IPS-15b (cell line): ENCODE results near the gene SNRNP200.

Source experiments
- H3K27me3 ChIP-seq: one replicate; pipeline ENCODE4 v1.6.1; 2013; ENCODE audit warnings: low read length; ENCODE audit not compliant: control insufficient read depth, insufficient read depth
- H3K36me3 ChIP-seq: one replicate; pipeline ENCODE4 v1.6.1; 2013; ENCODE audit warnings: low read length; ENCODE audit not compliant: control insufficient read depth, insufficient read depth
- H3K4me1 ChIP-seq: one replicate; pipeline ENCODE4 v1.6.1; 2013; ENCODE audit warnings: mild to moderate bottlenecking, low read length; ENCODE audit not compliant: control insufficient read depth, insufficient read depth
- H3K4me3 ChIP-seq: one replicate; pipeline ENCODE4 v1.5.1; 2013; ENCODE audit warnings: low read depth, low read length
- H3K9ac ChIP-seq: one replicate; pipeline ENCODE4 v1.6.1; 2013; ENCODE audit warnings: low read depth, mild to moderate bottlenecking, low read length
- H3K9me3 ChIP-seq: one replicate; pipeline ENCODE4 v1.6.1; 2013; ENCODE audit warnings: mild to moderate bottlenecking, low read length; ENCODE audit not compliant: control insufficient read depth, insufficient read depth

SNRNP200 gene

DNA sequence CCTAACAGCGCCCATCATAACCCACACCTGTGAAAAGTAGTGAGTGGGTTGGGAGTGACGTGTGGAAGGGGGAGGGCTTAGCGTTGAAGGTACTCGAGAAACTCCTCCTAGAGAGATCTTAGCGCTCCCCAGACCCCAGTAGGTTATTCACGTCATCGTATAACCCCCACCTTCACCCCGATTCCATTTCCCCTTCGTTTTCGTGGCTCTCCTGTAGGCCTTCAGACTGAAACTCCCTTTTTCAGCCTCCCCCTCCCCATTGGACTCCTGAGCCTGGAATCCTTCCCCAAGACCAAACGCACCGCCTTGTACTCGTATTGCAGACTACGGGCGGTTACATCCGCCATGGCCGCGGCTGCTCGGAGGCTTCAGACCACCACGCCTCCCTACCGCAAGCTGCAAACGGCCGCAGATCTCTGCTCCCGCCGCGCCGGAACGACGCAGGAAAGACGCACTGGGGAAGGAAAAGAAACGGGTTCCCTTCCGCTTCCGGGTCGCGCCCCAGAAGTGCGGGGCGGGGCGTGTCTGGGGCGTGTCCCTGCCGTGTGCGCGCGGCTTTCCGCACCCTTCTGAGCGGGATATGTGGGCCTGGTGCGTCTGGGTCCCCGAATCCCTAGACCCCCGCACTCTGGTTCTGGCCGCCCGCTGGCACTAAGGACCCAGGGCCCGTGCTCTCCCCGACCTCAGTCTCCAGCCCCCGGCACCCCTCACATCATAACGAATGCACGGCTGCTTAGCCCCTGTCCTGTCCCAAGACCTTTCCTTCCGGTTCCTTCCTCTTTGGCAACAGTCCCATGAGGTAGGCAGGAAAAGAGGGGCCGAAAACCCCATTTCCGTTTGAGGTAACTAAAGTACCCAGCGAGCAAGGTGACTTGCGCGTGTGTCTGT, at the start of gene SNRNP200:
Gene SNRNP200 (minus strand): TSS at position 456 of the 888 bp plus-strand sequence. CDS start 109 bp downstream, at position 347.
- peak within 1 kb of the TSS; percentile 98 for H3K4me3 ChIP-seq
- H3K36me3 ChIP-seq, result peaks cover 25% of the 10 kb centered on the region
- no peaks in the 10 kb centered on the region for H3K9me3 ChIP-seq
- H3K9ac ChIP-seq, result peak within 1 kb of the TSS; percentile 98
- H3K4me1 ChIP-seq, result peaks cover 6% of the 10 kb centered on the region
- no peaks in the 10 kb centered on the region for H3K27me3 ChIP-seq

DNA sequence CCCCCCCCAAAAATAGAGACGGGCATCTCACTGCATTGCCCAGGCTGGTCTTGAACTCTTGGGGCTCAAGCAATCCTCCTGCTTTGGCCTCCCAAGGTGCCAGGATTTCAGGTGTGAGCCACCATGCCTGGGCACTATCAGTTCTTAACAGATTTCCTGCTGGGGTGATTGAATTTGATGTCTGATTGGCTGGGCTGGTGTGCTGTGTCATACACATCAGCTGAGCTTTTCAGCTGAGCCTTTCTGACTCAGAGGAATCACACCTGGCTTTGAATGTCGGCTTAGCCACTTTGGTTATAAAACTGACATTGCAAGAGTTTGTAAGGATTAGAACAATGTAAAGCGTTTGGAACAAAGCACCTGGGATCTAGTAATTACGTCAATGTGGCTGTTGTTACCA, 49.1 kb upstream of the SNRNP200 start:
- no peak overlapping the region for H3K4me3 ChIP-seq
- H3K9ac ChIP-seq, result no peak overlapping the region
- peaks cover 43% of the 10 kb centered on the region for H3K36me3 ChIP-seq
- H3K9me3 ChIP-seq, result no peaks in the 10 kb centered on the region
- no peaks in the 10 kb centered on the region for H3K4me1 ChIP-seq
- no peaks in the 10 kb centered on the region for H3K27me3 ChIP-seq

DNA sequence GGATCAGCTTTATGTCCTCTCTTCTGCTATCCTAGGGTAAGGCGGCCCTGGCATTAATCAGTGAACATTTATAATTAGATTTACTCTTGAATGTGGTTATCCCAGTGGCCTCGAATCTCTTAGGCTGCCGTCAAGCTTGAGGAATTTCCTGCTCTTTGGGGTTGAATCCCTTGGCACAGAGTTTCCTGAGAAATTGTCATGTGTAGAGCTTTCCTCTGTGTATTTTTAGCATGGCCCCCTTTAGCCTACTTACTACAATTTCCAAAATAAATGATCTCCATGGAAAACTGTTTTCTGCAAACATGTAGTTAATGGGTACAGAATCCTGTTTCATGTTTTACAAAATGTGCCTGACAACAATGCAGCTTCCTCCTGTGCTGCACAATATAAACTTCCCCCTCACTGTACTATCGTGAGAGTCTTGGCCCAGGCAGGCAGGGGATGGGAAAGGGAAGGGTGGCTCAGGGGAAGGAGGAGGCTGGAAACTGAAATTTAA, 48.3 kb upstream of the SNRNP200 start:
- Histone ChIP-seq H3K4me1 (no peaks in the 10 kb centered on the region), H3K4me3 (no peak overlapping the region), H3K9me3 (no peaks in the 10 kb centered on the region), H3K36me3 (peaks cover 43% of the 10 kb centered on the region), H3K27me3 (no peaks in the 10 kb centered on the region), H3K9ac (no peak overlapping the region)

DNA sequence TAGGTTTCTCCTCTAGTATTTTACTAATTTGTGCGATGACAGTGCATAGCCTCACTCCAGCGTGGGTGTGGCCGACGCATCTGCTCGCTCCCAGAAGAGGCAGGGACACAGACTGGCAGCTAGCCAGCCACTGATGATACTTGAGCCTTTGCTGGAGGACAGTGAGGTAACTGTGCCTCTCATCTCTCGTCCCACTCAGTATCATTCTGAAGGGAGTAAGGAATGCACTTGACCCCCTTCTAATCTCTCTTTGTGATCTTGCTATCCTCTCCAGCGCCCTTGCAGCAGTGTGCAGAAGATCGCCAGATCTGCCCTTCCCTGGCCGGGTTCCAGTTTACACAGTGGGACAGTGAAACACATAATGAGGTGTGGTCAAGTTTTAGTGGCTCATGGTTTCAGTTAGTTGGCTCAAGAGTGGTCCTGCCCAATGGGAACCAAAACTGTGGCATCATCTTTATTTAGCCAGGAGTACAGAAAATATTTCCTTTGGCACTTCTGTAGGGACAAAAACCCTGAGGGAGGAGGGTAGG, 47.8 kb upstream of the SNRNP200 start:
- no peaks in the 10 kb centered on the region for H3K9me3 ChIP-seq
- H3K4me1 ChIP-seq, result no peaks in the 10 kb centered on the region
- no peaks in the 10 kb centered on the region for H3K27me3 ChIP-seq
- no peak overlapping the region for H3K4me3 ChIP-seq
- peaks cover 43% of the 10 kb centered on the region for H3K36me3 ChIP-seq
- H3K9ac ChIP-seq, result no peak overlapping the region

DNA sequence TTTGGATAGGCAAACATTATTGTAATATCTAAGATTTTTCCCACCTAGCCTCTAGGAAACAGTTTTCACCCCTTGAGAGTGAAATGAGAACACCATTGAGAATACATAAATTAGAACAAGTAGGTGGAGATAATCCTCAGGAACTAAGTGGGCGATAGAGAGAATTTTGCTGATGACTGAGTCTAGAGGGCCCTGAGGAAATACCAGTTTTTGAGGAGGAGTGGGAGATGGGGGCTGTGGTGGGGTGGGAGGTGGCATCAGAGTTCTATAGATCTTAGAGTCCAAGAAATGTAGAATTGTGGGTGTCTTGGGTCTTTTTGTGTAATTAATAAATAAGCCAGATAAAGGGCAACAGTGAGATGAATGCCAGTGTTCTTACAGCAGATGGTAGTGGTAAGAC, 42.0 kb upstream of the SNRNP200 start:
- H3K27me3 ChIP-seq, result no peaks in the 10 kb centered on the region
- H3K9ac ChIP-seq, result no peak overlapping the region
- H3K4me3 ChIP-seq, result no peak overlapping the region
- no peaks in the 10 kb centered on the region for H3K4me1 ChIP-seq
- H3K36me3 ChIP-seq, result peaks cover 46% of the 10 kb centered on the region
- H3K9me3 ChIP-seq, result no peaks in the 10 kb centered on the region

- Histone ChIP-seq H3K9ac (no peak overlapping the region), H3K9me3 (no peaks in the 10 kb centered on the region), H3K36me3 (peaks cover 46% of the 10 kb centered on the region), H3K27me3 (no peaks in the 10 kb centered on the region), H3K4me3 (no peak overlapping the region), H3K4me1 (no peaks in the 10 kb centered on the region)
Observed at GRCh38 chr2:96345868-96346462, 40.6 kb upstream of the SNRNP200 start.

GRCh38 chr2:96345438-96345837, 40.1 kb upstream of the SNRNP200 start:
- Histone ChIP-seq H3K27me3 (no peaks in the 10 kb centered on the region), H3K9me3 (no peaks in the 10 kb centered on the region), H3K4me3 (no peak overlapping the region), H3K9ac (no peak overlapping the region), H3K4me1 (no peaks in the 10 kb centered on the region), H3K36me3 (peaks cover 41% of the 10 kb centered on the region)

DNA sequence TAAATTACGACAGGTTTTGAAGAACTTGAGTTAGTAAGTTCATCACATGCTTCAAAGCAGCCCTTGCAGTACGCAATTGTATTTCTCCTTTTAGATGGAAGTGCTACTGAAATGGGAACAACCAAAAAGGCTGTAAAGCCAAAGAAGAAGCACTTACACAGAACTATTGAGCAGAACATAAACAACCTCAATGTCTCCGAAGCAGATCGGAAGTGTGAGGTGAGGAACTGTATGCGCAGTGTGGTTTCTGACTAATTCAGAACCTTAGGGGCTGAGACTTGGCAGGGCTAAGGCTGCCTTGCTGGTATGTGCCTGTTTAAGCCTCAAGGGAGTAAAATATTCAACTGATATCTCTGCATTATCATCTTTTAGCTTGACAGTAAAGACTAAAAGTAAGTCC, 38.7 kb upstream of the SNRNP200 start:
- no peak overlapping the region for H3K4me3 ChIP-seq
- H3K4me1 ChIP-seq, result no peaks in the 10 kb centered on the region
- no peaks in the 10 kb centered on the region for H3K9me3 ChIP-seq
- H3K27me3 ChIP-seq, result no peaks in the 10 kb centered on the region
- peaks cover 40% of the 10 kb centered on the region for H3K36me3 ChIP-seq
- no peak overlapping the region for H3K9ac ChIP-seq

DNA sequence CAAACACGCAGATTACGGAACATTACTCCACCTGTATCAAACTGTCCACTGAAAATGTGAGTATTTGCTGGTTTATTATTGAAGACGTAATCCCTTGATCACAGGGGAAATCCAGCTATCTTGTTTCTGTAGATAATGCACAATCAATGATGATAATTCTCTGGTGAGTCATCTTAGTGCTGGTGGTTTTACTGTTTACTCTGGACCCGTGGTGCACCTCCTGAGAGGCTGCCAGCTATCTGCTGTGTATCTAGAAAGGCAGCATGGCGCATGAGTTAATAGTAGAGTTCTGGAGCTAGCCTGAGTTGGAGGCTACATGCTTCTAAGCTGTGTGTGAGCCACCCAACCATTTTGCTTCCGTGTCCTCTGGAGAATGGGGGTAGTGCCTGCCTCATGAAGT, 36.7 kb upstream of the SNRNP200 start:
- no peak overlapping the region for H3K9ac ChIP-seq
- H3K4me1 ChIP-seq, result no peaks in the 10 kb centered on the region
- no peaks in the 10 kb centered on the region for H3K27me3 ChIP-seq
- peaks cover 36% of the 10 kb centered on the region for H3K36me3 ChIP-seq
- H3K9me3 ChIP-seq, result no peaks in the 10 kb centered on the region
- no peak overlapping the region for H3K4me3 ChIP-seq

DNA sequence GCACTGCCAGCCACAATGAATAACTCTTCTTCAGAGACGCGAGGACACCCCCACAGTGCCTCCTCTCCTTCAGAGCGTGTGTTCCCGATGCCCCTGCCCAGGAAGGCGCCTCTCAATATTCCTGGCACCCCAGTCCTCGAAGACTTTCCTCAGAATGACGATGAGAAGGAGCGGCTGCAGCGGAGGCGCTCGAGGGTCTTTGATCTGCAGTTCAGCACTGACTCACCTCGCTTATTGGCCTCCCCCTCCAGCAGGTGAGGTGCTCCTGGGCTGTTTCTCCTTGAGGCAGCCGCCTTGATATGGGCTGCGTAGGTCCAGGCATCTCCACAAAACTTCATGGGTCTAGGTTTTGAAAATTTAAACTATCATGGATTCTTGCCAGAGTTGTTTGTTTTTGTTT, 36.3 kb upstream of the SNRNP200 start:
- H3K27me3 ChIP-seq, result no peaks in the 10 kb centered on the region
- H3K36me3 ChIP-seq, result peaks cover 36% of the 10 kb centered on the region
- H3K4me1 ChIP-seq, result no peaks in the 10 kb centered on the region
- H3K9ac ChIP-seq, result no peak overlapping the region
- H3K9me3 ChIP-seq, result no peaks in the 10 kb centered on the region
- no peak overlapping the region for H3K4me3 ChIP-seq

GRCh38 chr2:96340493-96341414, 35.4 kb upstream of the SNRNP200 start:
- Histone ChIP-seq H3K27me3 (no peaks in the 10 kb centered on the region), H3K4me1 (no peaks in the 10 kb centered on the region), H3K4me3 (no peak overlapping the region), H3K9ac (no peak overlapping the region), H3K36me3 (peaks cover 29% of the 10 kb centered on the region), H3K9me3 (no peaks in the 10 kb centered on the region)
